ENCODE data around the gene ATRIP. TPM values are rescaled to one million over a fixed set of nuclear protein-coding genes. Genes with fewer than 3 reads are reported as not detected.
A peak's percentile ranks its signal among the peaks of the same experiment; 100 is the strongest.

The ATRIP gene
- total RNA-seq, 1 donor from 2014 or later: 8.3 TPM

GRCh38 chr3:48468329-48468731, 21.8 kb downstream of the ATRIP start:
- Mint-ChIP-seq H3K9me3 (no peaks in the 10 kb centered on the region), H3K36me3 (peaks cover 16% of the 10 kb centered on the region), H3K27me3 (ENCODE audit: insufficient read depth, low read depth) (peaks cover 2% of the 10 kb centered on the region), H3K4me1 (peaks cover 43% of the 10 kb centered on the region), H3K4me3 (peak overlapping the region; percentile 19), H3K27ac (peak overlapping the region; percentile 9)
- no peaks in the 10 kb centered on the region for H4K20me1 ChIP-seq (ENCODE audit: low read depth)
- DNase-seq (ENCODE audit: low spot score): no peak
- peaks cover 30% of the 10 kb centered on the region for H3K79me2 ChIP-seq (ENCODE audit: low read depth)
- H3K4me3 ChIP-seq: no peak overlapping the region
- no peak overlapping the region for H3K4me2 ChIP-seq
- no peak for TF ChIP-seq EZH2 (IDR thresholded peaks at IDR 0.05)
- TF ChIP-seq CTCF (IDR thresholded peaks at IDR 0.05): no peak
- no peak for TF ChIP-seq EZH2phosphoT487 (IDR thresholded peaks at IDR 0.05)
- H3K4me1 ChIP-seq: peaks cover 23% of the 10 kb centered on the region
- H3K9ac ChIP-seq: no peak overlapping the region
- no peaks in the 10 kb centered on the region for H3K27me3 ChIP-seq
- no peaks in the 10 kb centered on the region for H3K9me3 ChIP-seq (ENCODE audit: low read depth)
- peaks cover 33% of the 10 kb centered on the region for H3F3A ChIP-seq (ENCODE audit: low read depth)
- no peak overlapping the region for H2AFZ ChIP-seq (replicated peaks)
- H3K27ac ChIP-seq: peak overlapping the region; percentile 66
- no peaks in the 10 kb centered on the region for H3K36me3 ChIP-seq

GRCh38 chr3:48469046-48469915, 22.7 kb downstream of the ATRIP start:
- no peak for DNase-seq (ENCODE audit: low spot score)
- H3F3A ChIP-seq (ENCODE audit: low read depth): peaks cover 42% of the 10 kb centered on the region
- no peaks in the 10 kb centered on the region for H3K9me3 ChIP-seq (ENCODE audit: low read depth)
- peaks cover 48% of the 10 kb centered on the region for H3K4me1 Mint-ChIP-seq
- no peaks in the 10 kb centered on the region for H3K9me3 Mint-ChIP-seq
- no peak overlapping the region for H2AFZ ChIP-seq (replicated peaks)
- H3K9ac ChIP-seq: no peak overlapping the region
- no peak overlapping the region for H3K27ac Mint-ChIP-seq
- no peaks in the 10 kb centered on the region for H4K20me1 ChIP-seq (ENCODE audit: low read depth)
- H3K4me3 Mint-ChIP-seq: peak overlapping the region; percentile 50
- no peaks in the 10 kb centered on the region for H3K36me3 ChIP-seq
- no peak overlapping the region for H3K4me2 ChIP-seq
- peaks cover 30% of the 10 kb centered on the region for H3K79me2 ChIP-seq (ENCODE audit: low read depth)
- no peak overlapping the region for H3K27ac ChIP-seq
- H3K4me3 ChIP-seq: no peak overlapping the region
- peaks cover 29% of the 10 kb centered on the region for H3K4me1 ChIP-seq
- H3K27me3 ChIP-seq: no peaks in the 10 kb centered on the region
- peaks cover 2% of the 10 kb centered on the region for H3K27me3 Mint-ChIP-seq (ENCODE audit: insufficient read depth, low read depth)
- no peak for TF ChIP-seq CTCF (IDR thresholded peaks at IDR 0.05)
- H3K36me3 Mint-ChIP-seq: peaks cover 16% of the 10 kb centered on the region

- no peaks in the 10 kb centered on the region for H4K20me1 ChIP-seq (ENCODE audit: low read depth)
- H3K27me3 Mint-ChIP-seq (ENCODE audit: insufficient read depth, low read depth): no peaks in the 10 kb centered on the region
- H3K36me3 Mint-ChIP-seq: peaks cover 16% of the 10 kb centered on the region
- H2AFZ ChIP-seq (replicated peaks): no peak overlapping the region
- no peak for DNase-seq (ENCODE audit: low spot score)
- H3K4me1 Mint-ChIP-seq: peaks cover 53% of the 10 kb centered on the region
- H3K9me3 ChIP-seq (ENCODE audit: low read depth): no peaks in the 10 kb centered on the region
- H3K9ac ChIP-seq: peak overlapping the region; percentile 40
- peaks cover 45% of the 10 kb centered on the region for H3F3A ChIP-seq (ENCODE audit: low read depth)
- no peak overlapping the region for H3K4me3 ChIP-seq
- H3K27ac Mint-ChIP-seq: peak overlapping the region; percentile 63
- no peaks in the 10 kb centered on the region for H3K36me3 ChIP-seq
- H3K79me2 ChIP-seq (ENCODE audit: low read depth): peaks cover 30% of the 10 kb centered on the region
- H3K4me1 ChIP-seq: peaks cover 39% of the 10 kb centered on the region
- no peaks in the 10 kb centered on the region for H3K9me3 Mint-ChIP-seq
- H3K4me3 Mint-ChIP-seq: no peak overlapping the region
- H3K27me3 ChIP-seq: no peaks in the 10 kb centered on the region
- TF ChIP-seq EZH2 (IDR thresholded peaks at IDR 0.05) (no peak), CTCF (IDR thresholded peaks at IDR 0.05) (no peak), EZH2phosphoT487 (IDR thresholded peaks at IDR 0.05) (no peak)
- H3K27ac ChIP-seq: no peak overlapping the region
- peak overlapping the region; percentile 42 for H3K4me2 ChIP-seq
Measured at GRCh38 chr3:48470286-48470685, 23.7 kb downstream of the ATRIP start.
